NCI-H524 (cell line): ENCODE data around the gene C2CD2.

Experiments
- DNase-seq, 2 experiments: peaks; one replicate each; lab custom pipeline; 2025; lab: John Stamatoyannopoulos, UW

Gene C2CD2

DNA sequence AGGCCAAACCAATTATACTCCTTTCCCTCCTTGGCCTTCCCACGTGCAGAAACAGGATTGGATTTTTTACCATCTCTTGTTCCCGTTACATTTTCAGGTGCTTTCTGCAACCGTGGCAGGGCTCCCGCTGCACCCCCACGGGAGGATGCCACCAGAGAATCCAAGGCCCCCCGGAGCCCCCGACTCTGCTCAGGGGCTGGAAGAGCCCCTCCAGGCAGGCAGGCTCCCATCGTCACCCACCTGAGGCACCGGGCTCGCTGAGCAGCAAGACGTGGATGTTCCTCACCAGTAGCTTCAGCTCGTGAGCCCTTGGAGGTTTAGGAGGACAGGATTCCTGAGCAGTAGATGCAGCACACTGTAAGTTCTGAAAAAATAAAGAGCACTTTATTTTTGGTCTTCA lies 39.5 kb downstream of the C2CD2 start:
- no peak for DNase-seq

DNA sequence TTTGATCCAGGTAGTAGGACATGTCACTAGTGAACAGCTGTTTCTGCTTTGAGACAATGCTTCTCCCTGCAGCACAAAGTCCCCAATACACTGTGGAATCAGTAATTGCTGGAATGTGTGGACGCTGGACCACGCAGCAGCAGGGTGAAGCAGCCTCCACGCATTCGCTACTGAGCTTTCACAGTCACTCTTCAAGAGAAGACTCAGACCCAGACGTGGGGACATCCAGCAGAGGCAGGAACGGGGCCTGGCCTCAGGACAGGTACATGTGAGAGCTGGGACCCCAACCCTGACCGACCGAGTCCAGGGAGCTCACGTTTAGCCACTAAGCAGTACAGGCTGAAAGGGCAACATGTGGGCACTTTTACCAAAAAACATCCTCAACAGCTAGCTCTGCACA lies 40.6 kb downstream of the C2CD2 start:
- DNase-seq = no peak

DNA sequence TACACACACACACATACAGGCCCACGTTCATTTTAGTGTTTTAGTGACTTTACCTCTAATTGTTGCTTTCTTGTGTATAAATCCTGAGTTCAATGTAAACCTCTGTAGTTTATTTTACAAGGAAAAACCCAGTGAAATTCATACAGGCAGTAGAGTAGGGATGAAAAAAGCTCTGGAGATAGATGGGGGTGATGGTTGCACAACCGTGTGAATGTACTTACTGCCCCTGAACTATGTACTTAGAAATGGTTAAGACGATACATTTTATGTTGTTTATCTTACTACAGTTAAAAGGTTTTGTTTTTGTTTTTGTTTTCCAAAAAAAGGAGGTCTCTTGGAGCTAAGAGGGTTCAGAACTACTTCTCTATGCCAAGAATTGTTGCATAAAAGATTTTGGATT lies 45.0 kb downstream of the C2CD2 start:
- no peak for DNase-seq

DNA sequence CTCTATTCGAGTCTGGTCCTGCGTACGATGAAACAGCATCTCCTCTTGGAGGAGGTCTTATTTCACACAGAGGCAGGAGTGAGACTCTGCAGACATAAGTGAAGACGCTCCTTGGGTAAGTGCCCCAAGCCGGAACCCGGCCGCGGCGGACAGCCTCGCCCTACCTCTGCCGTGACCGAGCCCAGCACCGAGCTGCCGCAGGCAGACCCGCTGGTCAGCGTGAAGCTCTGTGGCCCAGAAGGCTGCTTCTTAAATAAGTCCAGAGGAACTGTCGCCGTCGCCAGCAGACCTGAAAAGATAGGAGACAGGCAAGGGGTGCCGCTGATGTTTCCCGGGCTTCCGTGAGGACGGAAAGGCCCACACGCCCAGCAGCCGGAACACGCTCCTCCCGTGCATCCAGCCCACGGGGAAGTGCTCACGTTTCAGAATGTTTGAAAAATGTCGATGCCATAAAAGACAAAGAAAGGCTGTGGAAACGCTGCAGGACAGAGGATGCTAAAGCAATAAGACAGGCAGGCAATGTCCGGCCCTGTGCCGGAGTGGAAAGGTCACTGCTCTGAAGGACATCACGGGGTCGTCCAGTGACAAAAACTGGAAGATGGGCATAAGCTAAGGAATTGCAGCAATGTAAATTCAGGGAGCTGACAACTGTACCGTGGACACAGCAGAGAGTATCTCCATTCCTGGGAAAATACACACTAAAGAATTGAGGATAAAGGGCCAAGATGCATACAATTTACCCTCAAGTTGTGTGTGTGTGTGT lies 46.1 kb downstream of the C2CD2 start:
- no peak for DNase-seq

DNA sequence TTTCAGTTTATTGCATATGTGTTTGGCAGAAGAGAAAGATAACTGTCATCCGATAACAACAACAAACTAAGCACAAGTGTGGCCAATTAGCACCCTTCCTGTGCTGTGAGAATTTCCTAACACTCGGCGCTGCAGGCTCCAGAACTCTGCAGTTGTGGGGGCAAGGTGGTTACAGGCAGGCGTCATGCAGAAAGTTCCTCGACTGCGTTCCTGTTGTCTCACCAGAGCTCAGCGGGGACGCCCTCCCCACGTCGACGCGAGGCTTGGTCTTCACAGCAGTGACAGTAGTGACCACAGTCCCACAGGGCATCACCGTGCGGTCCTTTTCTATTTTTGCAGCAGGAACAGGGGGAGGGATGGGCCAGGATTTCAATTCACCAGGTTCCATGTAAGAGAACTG lies 47.0 kb downstream of the C2CD2 start:
- no peak for DNase-seq

DNA sequence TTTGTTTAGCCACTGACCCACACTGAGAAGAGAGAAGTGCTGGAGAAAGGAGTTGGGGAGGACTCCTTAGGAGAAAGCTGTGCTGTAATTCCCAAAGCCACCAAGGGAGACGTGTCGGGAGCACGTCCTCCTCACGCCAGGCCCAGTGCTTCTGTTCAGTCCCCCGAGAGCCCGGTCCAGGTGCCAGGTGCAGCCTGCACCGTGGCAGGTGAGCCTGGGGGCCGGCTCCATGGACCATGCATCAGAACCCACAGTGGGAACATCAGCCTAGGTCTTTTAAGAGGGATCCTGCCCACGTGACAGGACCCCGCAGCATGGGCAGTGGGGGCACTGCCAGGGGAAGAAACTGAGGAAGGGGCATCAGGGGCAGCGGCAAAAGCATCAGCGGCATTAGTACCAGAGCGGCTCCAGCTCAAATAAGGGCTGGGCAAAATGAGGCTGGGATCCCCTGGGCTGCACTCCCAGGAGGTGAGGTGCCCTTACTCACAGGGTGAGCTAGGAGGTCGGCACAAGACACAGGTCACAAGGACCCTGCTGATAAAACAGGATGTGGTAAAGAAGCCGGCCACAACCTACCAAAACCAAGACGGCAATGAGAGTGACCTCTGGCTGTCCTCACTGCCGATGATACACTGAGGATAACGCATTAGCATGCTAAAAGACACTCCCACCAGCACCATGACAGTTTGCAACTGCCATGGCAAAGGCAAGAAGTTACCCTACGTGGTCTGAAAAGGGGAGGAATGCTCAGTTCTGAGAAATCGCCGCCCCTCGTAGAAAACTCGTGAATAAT lies 50.1 kb downstream of the C2CD2 start:
- no peak for DNase-seq

DNA sequence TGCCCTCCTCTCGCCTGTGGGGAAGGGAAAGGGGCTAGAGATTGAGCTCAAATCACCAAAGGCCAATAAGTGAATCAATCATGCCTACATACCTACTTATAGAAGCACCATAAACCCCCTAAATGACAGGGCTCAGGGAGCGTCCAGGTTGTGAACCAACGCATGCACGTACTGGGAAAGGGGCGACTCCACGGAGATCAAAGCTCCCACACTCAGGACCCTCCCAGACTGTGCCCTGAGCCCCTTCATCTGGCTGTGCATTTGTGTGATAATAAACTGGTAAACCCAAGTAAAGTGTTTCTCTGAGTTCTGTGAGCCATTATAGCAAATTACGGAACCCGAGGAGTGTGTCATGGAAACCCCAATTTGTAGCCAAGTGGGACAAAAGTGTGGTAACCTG lies 50.9 kb downstream of the C2CD2 start:
- DNase-seq = no peak

DNA sequence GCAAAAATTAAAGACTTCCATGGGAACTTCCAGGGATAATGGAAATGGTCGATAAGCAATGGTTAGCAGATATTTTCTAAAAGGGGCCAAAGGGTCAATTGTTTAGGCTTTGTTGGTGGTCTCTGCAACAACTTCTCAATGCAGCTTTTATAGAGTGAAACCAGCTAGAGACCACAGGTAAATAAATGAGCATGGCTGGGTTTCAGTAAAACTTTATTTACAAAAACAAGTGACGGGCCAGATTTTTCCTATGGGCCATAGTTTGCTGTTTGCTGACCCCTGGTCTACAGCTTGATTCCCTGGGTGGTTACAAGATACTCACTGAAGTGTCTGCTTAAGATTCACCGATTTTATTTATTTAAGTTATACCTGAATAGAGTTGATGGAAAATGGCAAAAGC lies 52.0 kb downstream of the C2CD2 start:
- DNase-seq = no peak

DNA sequence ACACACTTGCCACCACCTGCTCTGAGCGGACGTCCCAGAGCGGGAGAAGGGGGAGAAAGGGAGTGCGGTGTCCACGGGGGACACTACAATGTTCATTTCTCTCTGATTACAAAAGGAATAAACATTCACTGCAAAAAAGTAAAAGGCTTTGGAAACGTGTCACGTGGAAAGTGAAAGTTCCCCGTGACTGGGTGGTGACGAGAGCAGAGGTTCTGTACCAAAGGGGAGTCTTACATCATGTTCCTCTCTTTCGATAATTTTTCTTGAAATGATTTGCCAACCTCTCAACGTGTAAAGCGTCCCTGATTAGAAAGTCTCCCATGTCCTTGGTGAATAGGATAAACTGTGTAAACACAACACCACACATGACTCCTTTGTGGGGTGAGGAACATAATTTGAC lies 52.7 kb downstream of the C2CD2 start:
- no peak for DNase-seq

DNA sequence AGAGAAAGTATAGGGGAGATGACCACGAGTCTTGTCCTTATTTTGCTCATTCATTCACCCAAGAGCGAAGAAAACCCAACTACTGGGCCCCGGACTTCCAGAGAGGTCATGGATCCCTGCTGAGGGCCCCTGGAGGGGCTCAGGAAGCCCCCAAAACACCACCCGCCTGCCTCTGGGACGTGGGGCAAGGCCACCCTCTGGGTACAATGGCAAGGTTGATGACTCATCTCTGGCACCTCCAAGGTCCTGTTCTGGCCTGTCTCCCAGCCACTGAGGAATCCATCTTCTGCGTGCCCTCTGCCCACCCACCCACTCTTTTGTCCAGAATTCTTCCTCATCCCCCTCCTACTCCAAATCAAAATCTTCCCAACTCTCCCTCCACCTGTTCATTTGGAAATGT lies 53.4 kb downstream of the C2CD2 start:
- DNase-seq = no peak

DNA sequence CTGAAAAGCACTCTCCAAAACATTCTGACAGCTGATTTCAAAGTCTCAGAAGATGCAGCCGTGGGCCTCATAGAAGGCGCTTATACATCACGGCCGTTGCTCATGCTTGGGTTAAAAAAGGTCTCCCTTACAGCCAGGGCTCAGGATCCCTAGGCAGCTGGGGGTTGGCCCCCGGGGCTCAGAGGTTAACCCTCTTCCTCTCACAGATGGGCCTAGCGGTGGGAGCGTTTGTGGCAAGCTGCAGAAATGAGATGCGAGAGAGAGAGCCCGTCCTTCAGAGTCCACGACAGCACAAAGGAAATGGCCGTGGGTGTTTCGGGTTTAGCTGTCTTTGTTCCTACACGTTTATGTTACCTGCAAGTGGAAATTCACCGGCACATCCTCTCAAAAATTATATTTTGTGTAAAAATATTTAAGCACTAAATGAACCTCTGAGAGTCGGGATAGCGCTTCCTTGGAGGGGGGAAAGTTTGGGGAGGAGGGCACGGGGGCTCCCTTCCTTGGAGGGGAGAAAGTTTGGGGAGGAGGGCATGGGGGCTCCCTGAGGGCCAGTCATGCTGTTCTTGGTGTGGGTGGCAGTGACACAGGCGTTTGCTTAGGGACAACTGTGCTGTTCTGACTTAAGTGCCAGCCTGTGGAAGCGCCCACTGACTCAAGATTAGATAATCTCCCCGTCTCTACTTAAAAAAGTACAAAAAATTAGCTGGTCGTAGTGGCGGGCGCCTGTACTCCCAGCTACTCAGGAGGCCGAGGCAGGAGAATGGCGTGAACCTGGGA lies 54.2 kb downstream of the C2CD2 start:
- no peak for DNase-seq

DNA sequence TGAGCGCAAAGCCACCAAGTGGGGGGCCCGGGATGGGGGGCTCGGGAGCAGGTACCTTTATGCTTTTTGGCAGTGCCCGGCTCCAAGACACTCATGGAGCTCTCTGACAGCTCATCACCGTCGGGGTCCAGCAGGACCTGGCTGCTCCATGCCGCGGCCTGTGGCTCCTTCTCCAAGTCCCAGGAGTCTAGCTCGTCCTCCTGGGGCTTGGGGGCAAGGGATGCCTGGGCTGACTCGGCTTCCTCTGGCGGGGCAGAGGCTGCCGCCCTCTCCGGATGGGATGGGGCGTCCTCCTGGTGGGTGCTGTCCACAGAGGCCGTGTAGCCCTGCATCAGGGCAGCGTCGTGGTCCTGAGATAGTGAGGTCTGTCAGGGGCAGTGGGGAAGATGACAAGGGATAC lies 54.8 kb downstream of the C2CD2 start:
- no peak for DNase-seq

DNA sequence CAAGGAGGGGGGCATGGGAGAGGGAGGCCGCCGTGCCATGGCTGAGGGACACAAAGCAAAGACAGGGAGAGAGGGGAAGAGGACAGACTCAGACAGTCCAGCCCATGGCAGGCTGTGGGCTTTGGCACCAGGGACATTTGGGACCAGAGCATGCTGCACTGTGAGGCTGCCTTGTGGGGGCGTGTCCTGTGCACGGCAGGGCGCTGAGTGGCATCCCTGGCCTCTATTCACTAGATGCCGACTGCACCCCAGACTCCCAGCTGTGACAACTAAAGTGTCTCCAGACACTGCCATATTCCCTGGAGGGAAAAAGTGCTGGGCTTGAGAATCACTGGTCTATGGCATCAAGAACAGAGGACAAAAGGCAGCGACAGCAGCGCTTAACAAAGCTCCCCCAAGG lies 56.1 kb downstream of the C2CD2 start:
- DNase-seq = no peak

DNA sequence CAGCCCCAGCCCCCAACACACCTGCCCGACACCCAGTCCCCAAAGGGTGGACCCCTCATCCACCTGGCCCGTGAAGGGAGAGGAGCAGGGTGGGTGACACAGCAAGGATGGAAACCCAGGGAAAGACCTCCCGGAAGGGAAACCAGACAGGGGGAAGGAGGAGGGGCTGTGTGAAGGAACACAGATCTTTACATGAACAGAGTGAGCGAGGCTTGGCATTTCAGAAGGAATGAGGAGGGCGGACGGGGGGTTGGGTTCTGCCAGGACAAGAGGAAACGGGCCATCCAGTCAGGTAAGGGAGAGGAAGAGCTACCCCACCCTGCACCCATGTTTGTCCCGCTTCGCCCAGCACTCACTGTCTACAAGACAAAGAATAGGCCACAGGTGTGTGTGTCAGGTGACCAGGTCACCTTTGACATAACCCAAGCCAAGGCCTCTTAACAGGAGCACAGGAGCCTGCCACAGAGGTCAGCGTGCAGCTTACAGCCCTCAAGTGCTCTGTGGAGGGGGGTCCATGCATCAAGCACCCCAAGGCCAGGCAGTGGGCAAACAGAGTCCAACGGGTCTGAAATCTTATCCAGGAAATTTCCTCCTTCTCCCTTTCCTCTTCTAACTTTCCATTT lies 56.7 kb downstream of the C2CD2 start:
- no peak for DNase-seq

DNA sequence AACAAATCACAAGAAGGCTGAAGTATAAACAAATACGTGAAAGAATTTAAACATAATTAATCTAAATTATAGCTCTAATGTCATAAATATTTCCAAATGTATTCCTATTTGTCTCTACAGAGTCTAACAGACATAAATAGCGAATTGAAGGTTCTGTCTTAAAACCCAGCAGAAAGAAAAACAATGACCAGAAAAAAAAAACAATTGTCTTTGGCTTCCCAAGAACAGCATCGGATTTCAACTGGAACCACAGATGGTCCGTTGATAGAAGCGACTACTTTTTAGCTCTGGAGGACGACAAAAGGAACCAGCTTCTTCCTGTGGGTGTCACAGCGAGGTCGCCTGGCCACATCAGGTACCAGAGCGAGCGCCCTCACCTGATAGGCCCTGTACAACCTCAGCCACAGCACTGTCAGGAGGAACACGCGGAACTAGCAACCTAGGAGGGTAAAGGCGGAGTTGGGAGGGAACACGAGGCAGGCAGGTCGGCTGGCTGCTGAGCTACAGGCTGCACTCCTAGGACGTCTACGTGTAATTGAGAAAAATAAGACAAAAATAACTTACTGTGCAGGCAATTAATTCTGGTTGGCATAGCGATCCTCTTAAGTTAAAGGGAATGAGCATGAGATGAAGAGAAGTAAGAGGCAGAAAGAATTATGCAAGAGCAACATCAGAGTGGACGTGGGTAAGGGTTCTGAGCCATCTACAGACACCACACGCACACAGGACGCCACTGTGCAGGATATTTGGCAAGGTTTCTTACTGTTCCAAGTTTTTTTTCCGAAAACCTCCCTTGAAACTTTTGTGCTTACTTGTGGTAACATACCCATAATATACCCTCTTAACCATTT lies 58.0 kb downstream of the C2CD2 start:
- no peak for DNase-seq

DNA sequence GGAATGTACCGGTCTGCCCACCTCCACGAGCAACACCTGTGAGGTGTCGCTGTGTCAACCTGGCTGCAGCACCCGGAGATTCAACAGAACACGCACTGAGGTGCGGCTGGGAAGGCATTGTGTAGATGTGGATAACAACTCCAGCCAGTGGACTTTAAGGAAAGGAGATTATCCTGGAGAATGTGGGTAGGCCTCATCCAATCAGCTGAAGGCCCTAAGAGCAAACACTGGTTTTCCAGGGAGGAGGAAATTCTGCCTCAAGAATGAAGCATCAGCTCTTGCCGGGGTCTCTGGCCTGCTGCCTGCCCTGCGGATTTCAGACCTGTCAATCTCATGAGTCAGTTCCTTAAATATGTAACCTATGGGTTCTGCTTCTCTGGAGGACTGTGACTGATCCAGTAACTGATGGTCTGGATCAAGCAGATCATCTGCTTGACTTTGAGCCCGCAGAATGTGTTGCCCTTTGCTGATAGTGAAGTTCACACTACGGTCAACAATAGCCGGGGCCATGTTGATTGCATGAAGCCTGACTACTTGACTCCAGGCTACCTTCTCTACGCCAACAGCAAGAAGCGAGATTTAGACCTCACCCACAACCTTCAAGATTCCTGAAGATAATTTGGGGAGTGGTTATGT lies 58.8 kb downstream of the C2CD2 start:
- DNase-seq = no peak

DNA sequence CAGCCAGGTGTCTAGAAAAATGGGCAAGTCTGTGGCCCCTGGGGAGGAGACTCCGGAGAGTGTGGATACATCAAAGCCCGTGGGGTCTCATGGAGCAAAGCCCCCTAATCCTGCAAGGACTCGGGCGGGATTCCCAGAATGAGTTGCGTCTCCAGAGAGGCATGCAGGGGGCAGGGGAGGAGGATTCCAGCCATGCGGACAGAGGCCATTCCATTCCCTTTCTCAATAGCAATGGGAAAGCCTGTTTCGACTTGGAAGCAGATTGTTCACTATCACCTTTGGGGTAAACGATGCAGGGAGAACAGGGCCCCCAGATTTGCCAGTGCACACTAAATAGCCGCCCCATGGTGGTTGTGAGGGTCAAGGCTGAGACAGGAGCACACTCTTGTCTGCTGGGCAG lies 59.3 kb downstream of the C2CD2 start:
- DNase-seq = no peak

DNA sequence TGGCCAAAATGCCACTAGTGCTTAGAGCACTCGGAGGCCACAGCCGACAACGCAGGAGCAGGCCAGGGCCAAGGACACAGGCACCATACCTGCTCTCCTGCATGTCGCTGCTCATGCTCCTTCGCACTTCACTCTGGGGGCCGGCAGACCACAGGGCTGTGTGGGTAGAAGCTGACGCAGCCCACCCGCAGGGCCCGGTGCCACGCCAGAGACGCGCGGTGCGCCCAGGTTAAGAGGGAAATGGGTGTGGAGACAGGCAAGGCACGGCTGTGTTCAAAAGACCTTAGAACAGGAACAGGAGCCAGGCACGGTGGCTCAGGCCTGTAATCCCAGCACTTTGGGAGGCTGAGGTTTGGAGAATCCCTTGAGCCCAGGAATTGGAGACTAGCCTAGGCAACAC lies 61.1 kb downstream of the C2CD2 start:
- no peak for DNase-seq

DNA sequence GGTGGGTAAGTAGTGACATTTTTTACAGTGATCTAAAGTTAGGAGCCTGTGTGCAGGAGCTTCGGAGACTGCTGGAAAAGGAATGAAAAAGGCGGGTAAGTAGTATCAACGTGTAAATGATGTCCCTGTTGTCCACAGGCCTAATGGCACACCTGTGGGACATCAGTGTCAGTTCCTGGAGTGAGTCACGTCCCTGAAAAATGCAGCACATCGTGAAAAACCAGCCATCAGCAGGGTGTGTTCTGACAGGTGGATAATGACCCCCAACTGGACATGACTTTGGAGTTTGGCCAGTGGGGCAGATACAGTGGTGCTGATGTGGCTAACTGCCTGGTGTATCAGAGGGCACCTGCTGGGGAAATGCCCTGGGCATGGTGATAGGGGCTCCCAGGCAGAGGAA lies 62.7 kb downstream of the C2CD2 start:
- no peak for DNase-seq

DNA sequence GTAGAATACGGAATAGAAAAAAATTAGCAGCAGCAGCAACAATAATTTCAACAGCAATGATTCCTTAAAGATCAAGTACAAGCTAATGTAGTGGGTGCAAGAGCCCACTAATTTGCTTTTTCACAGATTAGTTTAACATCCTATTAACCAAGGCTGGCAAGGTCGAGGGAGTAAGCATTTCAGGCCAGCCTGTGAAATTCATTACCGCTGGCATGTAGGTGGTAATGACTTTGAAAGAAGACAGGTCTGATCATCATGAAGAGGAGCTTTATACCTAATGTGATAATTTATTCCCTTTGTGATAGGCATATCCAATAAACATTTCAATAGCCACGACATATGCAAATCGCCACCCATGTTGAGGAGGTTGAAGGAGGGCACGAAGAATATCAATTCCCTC lies 63.5 kb downstream of the C2CD2 start:
- DNase-seq = no peak

DNA sequence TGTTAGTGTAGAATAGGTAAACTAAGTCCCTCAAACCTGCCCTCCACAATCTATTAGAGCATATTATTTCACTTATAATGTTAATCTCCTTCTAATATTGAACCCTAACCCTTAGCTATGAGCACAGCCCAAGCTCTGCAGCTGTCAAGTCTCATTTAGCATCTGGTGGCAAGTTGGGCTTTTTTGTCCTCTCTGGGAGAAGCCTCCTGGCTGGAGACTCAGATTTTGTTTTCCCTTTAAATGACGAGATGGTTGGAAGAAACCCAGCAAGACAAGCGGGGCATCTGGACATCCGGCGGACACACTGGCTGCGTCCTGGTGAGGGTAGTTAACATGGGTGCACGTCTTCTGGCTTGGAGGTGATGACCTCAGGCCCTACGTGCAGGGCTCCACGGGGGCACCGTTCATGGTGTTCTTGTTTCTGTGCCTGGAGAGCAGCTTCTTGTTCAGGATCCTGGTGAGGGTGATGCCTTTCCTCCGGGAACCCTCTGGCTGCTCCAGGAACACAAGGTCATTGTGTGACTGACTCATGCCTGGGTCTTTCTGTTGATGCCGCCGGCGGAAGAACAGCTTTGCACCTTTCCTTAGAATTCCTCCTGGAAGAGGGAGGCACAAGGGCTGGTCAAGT lies 65.0 kb downstream of the C2CD2 start:
- DNase-seq = peak in 1 of 2 experiments; percentile 28
